Fibroblast of mammary gland (primary cell): ENCODE results near the gene HDLBP.

Source experiments
- DNase-seq: peaks from one replicate; pipeline ENCODE4 v3.0.0-alpha.2; 2010; ENCODE audit warnings: low read depth
- H3K4me3 ChIP-seq: 2 replicates; pipeline ENCODE4 v1.5.1; 2011; ENCODE audit warnings: low read depth, mild to moderate bottlenecking, low read length, moderate library complexity; ENCODE audit not compliant: control insufficient read depth
- TF ChIP-seq, protein P1 (sequence below): conservative IDR thresholded peaks from 2 replicates; pipeline ENCODE4 v1.5.1; 2011; ENCODE audit warnings: low read depth, low read length, inconsistent platforms; ENCODE audit not compliant: control insufficient read depth, insufficient read depth

HDLBP gene

DNA sequence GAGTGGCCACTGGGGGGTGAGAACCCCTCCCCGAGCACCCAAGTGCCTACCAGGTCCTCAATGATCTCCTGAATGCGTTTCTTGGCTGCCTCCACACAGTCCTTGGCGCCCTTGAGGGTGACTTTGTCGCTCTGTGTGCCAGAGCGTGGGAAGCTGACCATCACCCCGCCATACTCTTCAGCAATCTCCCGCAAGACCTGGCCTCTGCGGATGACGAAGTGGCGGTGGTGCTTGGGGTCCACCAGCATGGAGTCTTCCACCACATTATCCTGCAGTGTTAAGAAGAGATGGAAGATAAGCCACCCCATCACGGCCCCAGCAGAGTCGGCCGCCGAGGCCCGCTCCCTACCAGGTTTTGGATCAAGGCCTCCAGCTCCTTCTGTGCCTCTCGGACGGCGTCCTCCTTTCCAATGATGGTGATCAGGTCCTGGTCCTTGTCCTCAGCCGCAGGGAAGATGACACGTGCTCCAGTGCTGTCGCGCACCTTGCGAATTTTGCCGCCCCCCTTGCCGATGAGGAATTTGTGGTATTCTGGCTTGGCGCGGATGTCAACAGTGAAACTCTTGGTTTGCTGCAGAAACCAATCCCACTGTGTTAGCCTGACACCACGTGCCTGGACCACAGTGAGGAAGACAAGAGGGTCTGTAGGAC lies 75.8 kb downstream of the HDLBP start:
- TF ChIP-seq, protein P1, sequence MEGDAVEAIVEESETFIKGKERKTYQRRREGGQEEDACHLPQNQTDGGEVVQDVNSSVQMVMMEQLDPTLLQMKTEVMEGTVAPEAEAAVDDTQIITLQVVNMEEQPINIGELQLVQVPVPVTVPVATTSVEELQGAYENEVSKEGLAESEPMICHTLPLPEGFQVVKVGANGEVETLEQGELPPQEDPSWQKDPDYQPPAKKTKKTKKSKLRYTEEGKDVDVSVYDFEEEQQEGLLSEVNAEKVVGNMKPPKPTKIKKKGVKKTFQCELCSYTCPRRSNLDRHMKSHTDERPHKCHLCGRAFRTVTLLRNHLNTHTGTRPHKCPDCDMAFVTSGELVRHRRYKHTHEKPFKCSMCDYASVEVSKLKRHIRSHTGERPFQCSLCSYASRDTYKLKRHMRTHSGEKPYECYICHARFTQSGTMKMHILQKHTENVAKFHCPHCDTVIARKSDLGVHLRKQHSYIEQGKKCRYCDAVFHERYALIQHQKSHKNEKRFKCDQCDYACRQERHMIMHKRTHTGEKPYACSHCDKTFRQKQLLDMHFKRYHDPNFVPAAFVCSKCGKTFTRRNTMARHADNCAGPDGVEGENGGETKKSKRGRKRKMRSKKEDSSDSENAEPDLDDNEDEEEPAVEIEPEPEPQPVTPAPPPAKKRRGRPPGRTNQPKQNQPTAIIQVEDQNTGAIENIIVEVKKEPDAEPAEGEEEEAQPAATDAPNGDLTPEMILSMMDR, result no peak
- no peak for DNase-seq
- H3K4me3 ChIP-seq, result no peak overlapping the region

DNA sequence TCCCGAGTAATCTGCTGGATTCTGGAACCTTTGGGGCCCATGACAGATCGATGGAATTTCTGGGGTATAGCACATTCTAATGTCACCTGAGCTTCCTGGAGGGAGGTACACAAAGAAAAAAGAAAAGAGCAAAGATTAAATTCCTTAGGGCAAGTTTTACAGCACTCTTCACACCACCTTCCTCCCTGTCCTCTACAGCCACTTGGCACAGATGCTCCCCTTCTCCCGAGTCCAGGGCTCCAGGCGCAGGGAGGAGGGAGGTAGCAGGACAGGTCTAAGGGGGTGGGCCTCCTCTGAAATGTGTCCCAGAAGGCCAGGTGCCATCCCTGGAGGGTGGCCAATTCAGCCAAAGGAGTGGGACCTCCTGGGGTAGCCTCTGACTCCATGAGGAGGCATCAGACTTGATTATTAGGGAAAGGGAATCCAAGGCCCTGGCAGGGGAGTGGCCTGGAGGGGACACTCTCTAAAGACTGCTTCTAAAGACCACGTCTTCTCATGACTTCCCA lies 76.7 kb downstream of the HDLBP start:
- H3K4me3 ChIP-seq, result no peak overlapping the region
- no peak for DNase-seq
- TF ChIP-seq, protein P1, result no peak

DNA sequence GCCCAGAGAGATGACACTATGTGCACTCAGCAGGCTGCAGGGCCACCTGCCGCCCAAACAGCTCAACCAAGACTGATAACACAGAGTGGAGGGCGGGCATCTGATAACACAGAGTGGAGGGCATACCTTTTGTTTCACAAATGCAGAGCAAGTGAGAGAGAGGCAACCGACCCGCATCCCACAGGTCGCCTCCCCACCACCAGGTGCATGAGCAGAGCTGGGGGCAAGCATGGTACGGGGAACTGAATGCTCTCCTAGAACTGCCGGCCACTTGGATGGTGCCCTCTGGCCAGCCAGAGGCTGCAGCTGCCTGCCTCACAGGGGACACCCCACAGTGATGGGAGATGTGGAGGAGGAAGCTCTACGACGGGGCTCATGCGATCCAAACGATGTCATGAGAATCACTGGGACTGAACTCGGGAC lies 77.5 kb downstream of the HDLBP start:
- no peak for DNase-seq
- H3K4me3 ChIP-seq, result no peak overlapping the region
- TF ChIP-seq, protein P1, result no peak

DNA sequence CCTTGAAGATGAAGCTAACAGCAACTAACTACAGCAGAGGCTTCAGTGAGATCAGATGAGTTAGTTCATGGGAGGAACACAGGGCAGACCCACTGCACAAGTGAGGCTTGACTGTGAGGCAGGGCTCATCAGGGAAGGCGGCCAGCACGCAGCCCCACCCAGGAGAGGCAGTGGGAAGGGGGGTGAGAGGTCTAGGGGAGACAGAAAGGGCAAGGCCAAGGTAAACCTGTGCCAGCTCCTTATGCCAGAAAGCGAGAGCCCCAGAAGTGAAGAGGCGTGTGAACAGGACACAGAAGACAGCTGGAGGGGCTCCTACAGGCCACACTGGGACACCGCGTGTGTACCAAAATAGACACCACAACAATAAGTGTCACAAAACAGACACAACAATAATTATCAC lies 78.4 kb downstream of the HDLBP start:
- no peak for DNase-seq
- H3K4me3 ChIP-seq, result no peak overlapping the region
- TF ChIP-seq, protein P1, result no peak

DNA sequence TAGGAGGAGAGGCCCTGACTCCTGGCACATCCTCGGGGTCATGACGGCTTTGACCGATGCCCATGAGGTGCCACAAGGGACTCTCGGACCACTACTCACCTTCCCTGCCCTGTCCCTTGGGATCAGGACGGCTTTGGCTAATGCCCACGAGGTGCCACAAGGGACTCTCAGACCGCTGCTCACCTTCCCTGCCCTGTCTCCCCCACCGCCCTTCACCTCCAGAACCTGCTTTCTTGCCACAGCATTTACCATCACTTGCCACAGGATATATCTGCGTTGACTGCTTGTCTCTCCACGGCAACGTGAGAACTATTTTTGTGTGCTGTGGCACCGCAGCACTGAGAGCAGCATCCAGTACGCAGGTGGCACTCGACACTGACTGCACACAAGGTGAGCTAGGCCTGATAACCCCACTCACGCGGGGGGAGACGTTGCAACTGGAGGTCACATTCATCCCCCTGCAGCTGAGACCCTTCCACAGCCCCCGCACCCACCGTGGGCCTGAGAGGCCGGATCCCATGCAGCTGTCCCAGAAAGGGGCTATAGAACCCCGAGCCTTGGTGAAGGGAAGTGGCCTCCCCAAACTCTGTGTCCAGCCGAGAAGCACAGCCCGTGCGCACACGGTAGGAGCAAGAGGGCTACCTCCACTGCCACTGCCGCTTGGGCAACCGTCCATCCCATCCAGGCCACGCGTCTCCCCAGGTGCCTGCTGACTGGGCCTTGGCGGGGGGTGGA lies 79.4 kb downstream of the HDLBP start:
- TF ChIP-seq, protein P1, result no peak
- DNase-seq, result no peak
- no peak overlapping the region for H3K4me3 ChIP-seq

DNA sequence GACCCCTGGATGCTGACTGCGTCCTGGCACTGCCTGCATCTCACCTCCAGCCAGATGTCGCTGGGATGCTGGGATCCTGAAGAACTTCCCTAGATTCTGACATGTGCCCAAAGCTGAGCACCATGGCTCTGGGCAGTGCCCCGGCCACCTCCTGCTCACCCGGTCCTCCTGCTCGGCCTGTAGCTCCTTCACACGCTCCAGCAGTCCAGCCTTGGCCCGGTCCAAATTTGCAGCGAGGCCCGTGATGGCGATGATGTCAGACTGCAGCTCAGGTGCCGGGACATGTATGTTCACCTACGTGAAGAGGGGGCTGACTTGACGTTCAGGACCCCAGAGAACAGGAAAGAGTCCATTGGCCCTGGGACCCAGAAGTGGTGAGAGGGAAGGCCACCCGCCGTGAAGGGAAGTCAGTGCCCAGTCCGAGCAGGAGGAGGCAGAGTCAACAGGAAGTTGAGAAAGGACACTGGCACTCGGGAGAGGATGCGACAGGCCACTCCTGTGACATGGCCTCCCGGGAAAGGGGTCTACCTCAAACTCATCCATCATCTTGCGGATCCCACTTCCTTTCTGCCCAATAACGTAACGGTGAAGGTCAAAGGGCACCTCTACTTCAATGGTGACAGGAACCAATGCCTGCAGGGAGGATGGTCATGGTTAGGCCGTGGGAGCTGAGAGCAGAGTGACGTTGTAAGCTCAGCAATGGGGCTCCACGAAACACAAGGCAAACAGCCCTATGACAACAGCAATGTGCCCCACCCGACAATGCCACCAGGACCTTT lies 80.3 kb downstream of the HDLBP start:
- DNase-seq, result no peak
- TF ChIP-seq, protein P1, result no peak
- H3K4me3 ChIP-seq, result no peak overlapping the region
